ENCODE results near the gene DAB1. TPM values are rescaled to one million over a fixed set of nuclear protein-coding genes. Genes with fewer than 3 reads are reported as not detected.
"Not testable (repeated sequence)": the region's sequence is repeated elsewhere in the genome, so short reads cannot be mapped to it uniquely, and the experiment has no call there.

Gene DAB1
- total RNA-seq, 1 donor from 2014 or later = 19.1 TPM

- H3K27me3 Mint-ChIP-seq (ENCODE audit: unreplicated experiment) = no peaks in the 10 kb centered on the region
- no peak overlapping the region for H3K27ac Mint-ChIP-seq (ENCODE audit: unreplicated experiment)
- DNase-seq (ENCODE audit: low spot score) = no peak
- no peaks in the 10 kb centered on the region for H3K36me3 Mint-ChIP-seq (ENCODE audit: low read depth, unreplicated experiment)
- H3K4me1 Mint-ChIP-seq (ENCODE audit: unreplicated experiment) = peaks cover 33% of the 10 kb centered on the region
- no peaks in the 10 kb centered on the region for H3K9me3 Mint-ChIP-seq (ENCODE audit: unreplicated experiment)
- H3K4me3 Mint-ChIP-seq (ENCODE audit: unreplicated experiment) = no peak overlapping the region
- TF ChIP-seq, protein P1, sequence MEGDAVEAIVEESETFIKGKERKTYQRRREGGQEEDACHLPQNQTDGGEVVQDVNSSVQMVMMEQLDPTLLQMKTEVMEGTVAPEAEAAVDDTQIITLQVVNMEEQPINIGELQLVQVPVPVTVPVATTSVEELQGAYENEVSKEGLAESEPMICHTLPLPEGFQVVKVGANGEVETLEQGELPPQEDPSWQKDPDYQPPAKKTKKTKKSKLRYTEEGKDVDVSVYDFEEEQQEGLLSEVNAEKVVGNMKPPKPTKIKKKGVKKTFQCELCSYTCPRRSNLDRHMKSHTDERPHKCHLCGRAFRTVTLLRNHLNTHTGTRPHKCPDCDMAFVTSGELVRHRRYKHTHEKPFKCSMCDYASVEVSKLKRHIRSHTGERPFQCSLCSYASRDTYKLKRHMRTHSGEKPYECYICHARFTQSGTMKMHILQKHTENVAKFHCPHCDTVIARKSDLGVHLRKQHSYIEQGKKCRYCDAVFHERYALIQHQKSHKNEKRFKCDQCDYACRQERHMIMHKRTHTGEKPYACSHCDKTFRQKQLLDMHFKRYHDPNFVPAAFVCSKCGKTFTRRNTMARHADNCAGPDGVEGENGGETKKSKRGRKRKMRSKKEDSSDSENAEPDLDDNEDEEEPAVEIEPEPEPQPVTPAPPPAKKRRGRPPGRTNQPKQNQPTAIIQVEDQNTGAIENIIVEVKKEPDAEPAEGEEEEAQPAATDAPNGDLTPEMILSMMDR (IDR thresholded peaks at IDR 0.05; ENCODE audit: unreplicated experiment) = no peak
Observed at GRCh38 chr1:57348921-57349320, 74.9 kb downstream of the DAB1 start.

DNA sequence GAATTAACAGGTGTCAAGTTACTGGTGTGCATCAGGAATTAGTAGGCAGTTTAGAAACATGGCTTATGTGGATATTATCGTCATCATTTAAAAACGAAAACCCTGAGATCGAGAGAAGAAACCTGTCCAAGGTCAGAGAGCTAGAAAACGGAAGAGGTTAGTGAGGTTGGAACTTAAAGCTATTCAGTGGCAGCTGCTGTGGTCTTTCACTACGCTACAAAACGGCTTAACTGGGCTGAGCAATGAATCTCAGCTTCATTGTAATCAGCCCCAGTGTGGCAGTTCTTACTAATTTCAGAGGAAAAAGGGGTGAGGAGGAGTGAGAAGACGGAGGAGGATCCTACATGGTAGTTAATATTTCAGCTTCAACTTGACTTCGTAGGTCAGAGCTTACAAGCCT, 77.9 kb downstream of the DAB1 start:
- no peak for DNase-seq (ENCODE audit: low spot score)
- Mint-ChIP-seq H3K4me1 (ENCODE audit: unreplicated experiment) (peaks cover 35% of the 10 kb centered on the region), H3K27ac (ENCODE audit: unreplicated experiment) (no peak overlapping the region), H3K4me3 (ENCODE audit: unreplicated experiment) (no peak overlapping the region), H3K27me3 (ENCODE audit: unreplicated experiment) (no peaks in the 10 kb centered on the region), H3K36me3 (ENCODE audit: low read depth, unreplicated experiment) (no peaks in the 10 kb centered on the region), H3K9me3 (ENCODE audit: unreplicated experiment) (no peaks in the 10 kb centered on the region)
- TF ChIP-seq, protein P1 (IDR thresholded peaks at IDR 0.05; ENCODE audit: unreplicated experiment) = no peak

DNA sequence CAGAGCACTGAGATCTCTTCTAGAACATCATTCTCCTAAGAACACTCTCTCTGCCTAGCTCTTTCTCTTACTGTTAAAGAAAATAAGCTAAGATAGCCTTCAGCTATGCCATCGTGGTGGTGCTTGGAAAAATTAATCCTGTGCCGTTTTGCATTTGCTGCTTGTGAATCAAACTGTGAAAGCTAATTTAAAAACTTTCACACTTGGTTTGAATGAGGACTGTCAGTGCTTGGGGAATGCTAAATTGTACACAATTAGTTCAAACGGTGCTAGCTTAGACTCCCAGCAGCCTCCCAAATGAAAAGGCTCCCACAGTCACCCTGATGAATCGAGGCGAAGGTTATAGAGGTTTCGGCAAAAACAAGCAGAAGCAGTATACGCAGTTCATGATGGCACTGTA, 79.6 kb downstream of the DAB1 start:
- no peak for DNase-seq (ENCODE audit: low spot score)
- TF ChIP-seq, protein P1 (IDR thresholded peaks at IDR 0.05; ENCODE audit: unreplicated experiment) = no peak
- H3K36me3 Mint-ChIP-seq (ENCODE audit: low read depth, unreplicated experiment) = no peaks in the 10 kb centered on the region
- H3K27me3 Mint-ChIP-seq (ENCODE audit: unreplicated experiment) = no peaks in the 10 kb centered on the region
- H3K4me3 Mint-ChIP-seq (ENCODE audit: unreplicated experiment) = no peak overlapping the region
- H3K27ac Mint-ChIP-seq (ENCODE audit: unreplicated experiment) = no peak overlapping the region
- H3K9me3 Mint-ChIP-seq (ENCODE audit: unreplicated experiment) = no peaks in the 10 kb centered on the region
- H3K4me1 Mint-ChIP-seq (ENCODE audit: unreplicated experiment) = peaks cover 35% of the 10 kb centered on the region

- H3K4me1 Mint-ChIP-seq (ENCODE audit: unreplicated experiment) = peaks cover 27% of the 10 kb centered on the region
- not testable (repeated sequence) for H3K36me3 Mint-ChIP-seq (ENCODE audit: low read depth, unreplicated experiment); H3K27ac Mint-ChIP-seq (ENCODE audit: unreplicated experiment)
Observed at GRCh38 chr1:57343298-57343915, 80.5 kb downstream of the DAB1 start.

GRCh38 chr1:57341721-57342120, 82.1 kb downstream of the DAB1 start:
- H3K4me1 Mint-ChIP-seq (ENCODE audit: unreplicated experiment) = peaks cover 19% of the 10 kb centered on the region
- H3K27ac Mint-ChIP-seq (ENCODE audit: unreplicated experiment) = no peak overlapping the region
- no peaks in the 10 kb centered on the region for H3K9me3 Mint-ChIP-seq (ENCODE audit: unreplicated experiment)
- no peak for DNase-seq (ENCODE audit: low spot score)
- no peaks in the 10 kb centered on the region for H3K27me3 Mint-ChIP-seq (ENCODE audit: unreplicated experiment)
- H3K36me3 Mint-ChIP-seq (ENCODE audit: low read depth, unreplicated experiment) = no peaks in the 10 kb centered on the region
- no peak overlapping the region for H3K4me3 Mint-ChIP-seq (ENCODE audit: unreplicated experiment)
- TF ChIP-seq, protein P1 (IDR thresholded peaks at IDR 0.05; ENCODE audit: unreplicated experiment) = no peak

More at GRCh38 chr1:57343298-57343915, 80.5 kb downstream of the DAB1 start:
- H3K27me3 Mint-ChIP-seq (ENCODE audit: unreplicated experiment); H3K4me3 Mint-ChIP-seq (ENCODE audit: unreplicated experiment); DNase-seq (ENCODE audit: low spot score); H3K9me3 Mint-ChIP-seq (ENCODE audit: unreplicated experiment): not testable (repeated sequence)

All from endothelial cell (in vitro differentiated cells).